GF-D8 (cell line): ENCODE results near the gene TSC1.
"Not testable (repeated sequence)": the region's sequence is repeated elsewhere in the genome, so short reads cannot be mapped to it uniquely, and the experiment has no call there.

Experiments used
- DNase-seq: peaks from one replicate; lab custom pipeline; 2025; lab: John Stamatoyannopoulos, UW

TSC1 gene

GRCh38 chr9:132976571-132976970 is 32.2 kb upstream of the TSC1 start:
- DNase-seq, result no peak

DNA sequence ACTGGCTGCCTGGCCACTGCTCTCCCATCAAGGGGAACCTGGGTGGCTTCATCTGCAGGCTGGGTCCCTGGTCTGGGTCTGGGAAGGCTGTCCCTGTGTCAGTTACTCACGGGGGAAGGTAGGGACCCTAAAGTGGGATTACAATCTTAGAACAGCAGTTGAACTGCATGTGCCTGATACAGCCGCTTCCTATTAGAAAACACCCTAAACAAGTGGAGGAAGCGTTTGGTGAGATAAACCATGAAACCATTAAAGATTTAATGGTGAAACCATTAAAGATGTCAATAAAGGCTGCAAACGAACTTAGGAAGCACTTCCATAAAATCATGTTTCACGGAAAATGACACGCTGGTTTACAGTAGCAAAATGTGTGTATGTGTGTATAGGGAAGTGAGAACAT is 31.5 kb upstream of the TSC1 start:
- no peak for DNase-seq

DNA sequence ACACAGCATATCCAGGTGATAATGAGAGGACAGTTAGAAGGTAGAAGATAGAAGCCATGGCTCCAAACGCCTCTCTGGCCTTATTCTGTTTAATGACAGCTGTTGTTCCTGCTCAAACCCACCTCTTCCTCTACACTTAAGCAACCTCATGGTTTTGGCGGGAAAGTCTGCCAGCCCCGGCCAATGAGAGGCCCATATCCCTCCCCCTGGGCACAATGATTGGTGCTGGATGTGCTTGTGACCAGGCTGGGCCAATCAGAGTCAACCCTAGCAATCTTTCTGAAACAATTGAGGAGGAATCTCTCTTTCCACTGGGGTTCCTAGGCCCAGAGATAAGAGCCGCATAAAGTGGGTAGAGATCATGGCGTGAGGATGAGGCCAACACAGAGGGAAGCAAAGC is 29.3 kb upstream of the TSC1 start:
- peak; percentile 51 for DNase-seq

- no peak for DNase-seq
Measured at GRCh38 chr9:132973166-132973565, 28.8 kb upstream of the TSC1 start.

DNA sequence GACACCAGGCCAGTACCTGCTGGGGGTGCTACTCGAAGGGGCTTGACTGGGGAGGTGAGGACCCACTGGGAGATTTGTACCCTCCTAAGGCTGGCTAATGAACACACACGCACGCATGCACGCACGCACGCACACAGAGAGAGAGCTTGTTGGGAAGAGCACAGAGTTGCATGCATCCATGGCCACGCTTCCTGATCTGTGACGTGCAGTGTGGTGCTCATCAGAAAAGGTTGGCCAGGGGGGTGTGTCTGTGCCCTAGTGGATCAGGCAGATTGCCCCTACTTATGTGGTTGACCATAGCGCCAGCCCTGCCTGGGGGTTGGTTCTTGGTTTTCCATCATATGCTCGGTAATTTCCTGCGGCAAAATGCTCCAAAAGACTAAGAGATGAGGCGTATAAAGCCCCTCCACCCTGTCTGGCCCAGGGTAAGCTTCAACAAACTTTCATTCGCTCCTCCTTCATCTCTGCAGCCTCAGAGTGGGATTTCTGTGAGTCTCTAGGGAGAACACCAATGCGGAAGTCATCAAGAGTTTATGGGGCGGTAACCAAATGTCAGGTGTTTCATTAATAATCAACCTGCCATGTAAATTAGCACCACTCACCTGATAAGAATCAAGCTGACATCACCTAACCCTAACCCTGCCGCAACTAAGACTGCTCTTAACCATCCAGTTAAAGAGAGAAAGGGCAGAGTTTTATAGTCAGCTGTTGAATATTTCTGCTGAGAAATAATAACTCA is 26.1 kb upstream of the TSC1 start:
- DNase-seq, result no peak

- DNase-seq, result no peak
Measured at GRCh38 chr9:132969783-132970182, 25.4 kb upstream of the TSC1 start.

DNA sequence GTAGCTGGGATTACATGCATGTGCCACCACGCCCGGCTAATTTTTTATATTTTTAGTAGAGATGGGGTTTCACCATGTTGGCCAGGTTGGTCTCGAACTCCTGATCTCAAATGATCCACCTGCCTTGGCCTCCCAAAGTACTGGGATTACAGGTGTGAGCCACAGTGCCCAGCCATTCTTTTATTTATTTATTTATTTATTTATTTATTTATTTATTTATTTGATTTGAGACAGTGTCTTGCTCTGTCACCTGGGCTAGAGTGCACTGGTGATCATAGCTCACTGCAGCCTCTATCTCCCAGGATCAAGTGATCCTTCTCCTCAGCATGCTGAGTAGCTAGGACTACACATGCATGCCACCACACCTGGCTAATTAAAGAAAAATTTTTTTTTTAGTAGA is 23.5 kb upstream of the TSC1 start:
- DNase-seq, result not testable (repeated sequence)

DNA sequence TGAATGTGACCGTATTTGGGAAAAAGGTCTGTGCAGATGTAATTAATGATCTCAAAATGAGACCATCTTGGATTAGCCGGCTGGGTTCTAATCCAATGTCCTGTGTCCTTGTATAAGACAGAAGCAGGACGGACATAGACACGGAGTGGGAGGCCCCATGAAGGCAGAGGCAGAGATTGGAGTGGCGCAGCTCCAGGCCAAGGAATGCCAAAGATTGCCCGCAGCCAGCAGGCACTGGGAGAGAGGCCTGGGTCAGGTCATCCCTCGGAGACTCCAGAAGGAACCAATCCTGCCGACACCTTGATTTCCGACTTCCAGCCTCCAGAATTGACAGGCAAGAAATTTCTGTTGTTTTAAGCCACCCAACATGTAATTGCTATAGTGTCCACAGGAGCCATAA is 21.1 kb upstream of the TSC1 start:
- no peak for DNase-seq

DNA sequence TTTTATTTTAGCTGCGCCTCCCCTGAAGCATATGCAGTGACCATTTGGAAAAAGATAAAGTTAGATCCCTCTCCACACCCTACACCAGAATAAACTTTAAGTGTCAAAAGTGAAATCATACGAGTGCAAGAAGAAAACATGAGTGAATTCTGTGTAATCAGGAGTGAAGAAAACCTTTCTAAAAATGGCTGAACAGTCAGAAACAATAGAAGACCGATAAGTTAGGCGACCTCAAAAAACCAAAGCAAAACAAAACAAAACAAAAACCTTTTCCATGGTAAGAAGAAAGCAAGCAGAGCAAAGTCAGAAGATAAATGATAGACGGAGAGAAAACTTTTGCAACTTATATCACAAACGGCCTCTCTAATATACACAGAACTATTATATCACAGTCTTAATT is 16.6 kb upstream of the TSC1 start:
- no peak for DNase-seq

DNA sequence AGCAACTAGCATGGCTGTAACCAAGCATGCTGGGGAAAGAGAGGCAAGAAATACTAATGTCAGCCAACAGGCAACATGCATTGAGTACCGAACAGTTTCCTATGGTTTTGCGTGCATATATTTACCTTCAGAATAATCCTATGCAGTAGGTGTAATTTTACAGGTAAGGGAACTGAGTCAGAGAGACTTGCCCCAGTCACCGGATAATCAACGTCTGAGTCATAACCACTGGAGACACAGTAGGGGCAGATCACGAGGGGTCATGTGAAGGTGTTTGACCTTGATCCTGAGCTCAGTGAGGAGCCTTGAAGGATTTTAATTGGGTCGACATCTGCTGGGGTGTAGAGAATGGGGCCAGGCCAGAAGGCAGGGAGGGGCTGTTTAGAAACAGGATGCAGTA is 13.4 kb upstream of the TSC1 start:
- DNase-seq, result no peak

- DNase-seq, result no peak
Measured at GRCh38 chr9:132955768-132956167, 11.4 kb upstream of the TSC1 start.

DNA sequence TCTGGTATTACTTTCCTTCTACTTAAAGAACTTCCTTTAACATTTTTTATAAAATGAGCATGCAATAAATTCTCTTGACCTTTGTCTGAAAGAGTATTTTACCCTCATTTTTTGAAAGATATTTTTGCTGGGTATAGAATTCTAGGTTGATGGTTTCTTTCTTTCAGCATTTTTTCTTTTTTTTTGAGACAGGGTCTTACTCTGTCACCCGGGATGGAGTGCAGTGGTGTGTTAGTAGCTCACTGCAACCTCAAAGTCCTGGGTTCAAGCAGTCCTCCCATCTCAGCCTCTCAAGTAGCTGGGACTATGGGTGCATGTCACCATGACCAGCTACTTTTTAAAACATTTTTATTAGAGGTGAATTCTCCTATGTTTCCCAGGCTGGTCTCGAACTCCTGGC is 10.7 kb upstream of the TSC1 start:
- no peak for DNase-seq

GRCh38 chr9:132949709-132950108 is 5.3 kb upstream of the TSC1 start:
- DNase-seq, result no peak

- no peak for DNase-seq
Measured at GRCh38 chr9:132948482-132949050, 4.2 kb upstream of the TSC1 start.

DNA sequence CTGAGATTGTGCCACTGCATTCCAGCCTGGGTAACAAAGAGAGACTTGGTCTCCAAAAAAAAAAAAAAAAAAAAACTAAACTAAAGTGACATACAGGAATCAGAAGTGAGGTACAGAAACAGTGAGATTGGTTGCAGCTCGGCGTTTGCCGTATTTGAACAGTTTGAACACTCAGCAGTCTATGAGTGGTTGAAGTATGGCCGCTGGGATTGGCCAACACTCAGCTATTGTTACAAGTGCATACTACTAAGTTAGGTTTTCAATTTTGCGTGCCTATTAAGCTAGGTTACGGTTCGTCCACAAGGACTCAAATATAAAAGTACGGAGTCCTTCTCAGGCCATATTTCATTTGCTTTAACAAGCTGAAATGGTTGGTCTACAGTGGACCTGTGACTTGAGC is 3.3 kb upstream of the TSC1 start:
- DNase-seq, result no peak

DNA sequence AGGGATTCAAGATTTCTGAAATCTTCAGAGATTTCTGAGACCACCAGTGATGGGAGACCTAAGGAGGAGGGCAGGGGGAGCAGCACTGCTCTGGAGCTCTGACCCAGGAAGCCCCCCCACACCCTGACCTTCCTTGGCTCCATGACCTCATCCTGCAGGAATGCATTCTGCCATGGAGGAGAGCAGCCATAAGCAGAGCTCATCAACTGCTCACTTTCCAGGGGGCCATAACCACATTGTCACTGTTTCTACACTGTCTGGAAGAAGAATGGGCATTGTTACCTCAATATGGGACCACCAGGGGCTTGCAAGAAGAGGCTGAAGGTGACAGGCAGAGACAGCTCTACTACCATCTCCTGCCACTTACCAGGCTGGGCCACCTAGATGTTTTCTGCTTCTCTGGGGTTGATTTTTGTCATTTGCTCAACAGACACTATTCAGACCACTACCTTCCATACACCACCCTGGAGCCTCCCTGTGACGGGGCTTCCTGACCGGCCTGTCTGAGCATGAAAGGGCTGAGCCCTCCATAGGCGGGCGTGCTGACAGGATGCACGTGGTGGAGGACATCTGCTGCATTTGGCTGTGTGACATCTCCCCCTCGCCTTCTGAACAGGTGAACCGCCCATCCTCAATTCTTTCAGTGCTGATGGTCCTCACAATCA is 2.3 kb upstream of the TSC1 start:
- DNase-seq, result no peak

DNA sequence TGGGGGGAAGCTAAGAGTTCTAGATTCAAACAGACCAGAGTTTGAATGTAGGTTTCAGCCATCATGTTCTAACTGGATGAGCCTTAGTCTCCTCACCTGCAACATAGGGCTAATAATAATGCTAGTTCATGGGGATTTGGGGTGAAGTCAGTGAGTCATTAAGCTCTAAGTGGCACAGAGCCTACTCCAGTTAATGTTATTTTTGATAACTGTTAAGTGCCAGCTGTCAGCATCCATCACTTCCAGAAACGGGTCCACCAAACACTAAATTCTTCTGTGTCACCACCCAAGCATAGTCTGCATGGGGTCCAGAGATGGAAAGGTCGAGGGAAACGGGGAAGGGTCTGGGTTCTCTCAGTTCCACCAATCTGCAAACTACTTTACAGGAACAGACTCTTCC is 1.8 kb upstream of the TSC1 start:
- DNase-seq, result no peak

DNA sequence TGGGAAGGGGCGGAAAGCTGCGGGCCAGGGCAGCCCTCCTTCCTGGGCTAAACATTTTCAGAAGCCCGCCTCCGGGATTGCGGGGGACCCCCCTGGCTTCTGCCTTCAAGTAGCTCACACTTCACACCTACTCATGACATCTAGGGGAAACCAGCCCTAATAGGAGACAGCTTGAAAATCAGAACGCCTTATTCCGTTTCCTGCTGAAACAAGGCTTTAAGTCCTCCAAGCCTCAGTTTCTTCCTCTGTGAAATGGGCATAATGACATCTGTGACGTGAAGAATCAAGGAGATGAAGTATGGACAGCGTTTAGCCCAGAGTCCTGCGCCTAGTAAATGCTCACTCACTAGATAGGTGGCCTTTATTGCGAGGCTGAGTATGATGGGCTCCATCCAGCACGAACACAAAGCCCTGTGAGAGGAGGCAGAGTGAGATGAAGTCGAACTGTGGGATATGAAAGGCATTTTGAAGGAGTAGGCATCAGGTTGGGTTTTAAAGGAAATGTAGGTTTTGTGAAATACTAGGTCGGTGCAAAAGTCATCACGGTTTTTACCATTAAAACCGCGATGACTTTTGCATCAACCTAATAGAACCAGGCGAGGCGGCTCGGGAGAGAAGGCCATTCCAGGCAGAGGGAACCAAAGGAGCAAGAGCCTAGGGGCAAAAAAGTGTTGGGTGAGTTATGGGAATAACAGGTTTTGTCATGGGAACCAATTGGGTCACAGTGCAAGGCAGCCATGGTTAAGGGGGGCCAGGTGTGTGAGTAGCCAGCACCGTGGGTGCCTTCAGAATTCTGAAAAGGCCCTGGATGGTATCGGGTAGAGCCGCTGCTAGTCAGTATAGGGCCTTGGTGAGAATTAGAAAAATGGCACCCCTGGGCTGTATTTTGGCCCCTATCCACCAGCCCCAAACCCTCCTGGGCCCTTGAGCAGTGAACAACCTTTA is 1.0 kb upstream of the TSC1 start:
- no peak for DNase-seq

DNA sequence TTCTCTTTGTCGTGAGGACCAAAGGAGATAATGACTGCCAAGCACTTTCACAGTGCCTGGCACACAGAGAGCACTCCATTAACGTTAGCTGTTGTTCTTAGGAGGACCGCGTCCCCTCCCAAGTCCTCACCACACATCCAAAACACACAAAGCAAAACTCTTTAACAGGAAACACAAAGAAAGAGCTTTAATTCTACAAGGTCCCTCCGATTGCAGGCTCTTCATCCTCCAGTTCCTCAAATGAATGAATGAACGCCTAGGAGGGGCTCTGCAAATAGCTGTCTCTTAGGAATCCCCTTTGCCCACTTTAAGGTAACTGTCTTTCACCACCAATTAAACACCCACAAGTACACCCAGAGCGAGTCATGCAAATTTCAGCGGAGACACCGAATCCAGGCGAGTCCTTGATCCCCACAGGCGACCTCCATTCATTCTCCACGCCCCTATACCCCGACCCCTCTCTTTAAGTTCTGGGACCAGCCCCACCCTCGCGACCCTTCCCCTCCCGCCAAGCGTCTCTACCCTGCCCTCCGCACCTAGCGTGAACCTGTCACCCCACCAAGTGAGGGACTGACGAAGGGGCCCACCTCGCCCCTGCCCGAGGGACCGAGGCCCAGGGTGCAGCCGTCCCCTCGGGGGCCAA is 644 bp downstream of the TSC1 start:
- no peak for DNase-seq

GRCh38 chr9:132942541-132943182 is 1.8 kb downstream of the TSC1 start:
- DNase-seq, result peak; percentile 32

DNA sequence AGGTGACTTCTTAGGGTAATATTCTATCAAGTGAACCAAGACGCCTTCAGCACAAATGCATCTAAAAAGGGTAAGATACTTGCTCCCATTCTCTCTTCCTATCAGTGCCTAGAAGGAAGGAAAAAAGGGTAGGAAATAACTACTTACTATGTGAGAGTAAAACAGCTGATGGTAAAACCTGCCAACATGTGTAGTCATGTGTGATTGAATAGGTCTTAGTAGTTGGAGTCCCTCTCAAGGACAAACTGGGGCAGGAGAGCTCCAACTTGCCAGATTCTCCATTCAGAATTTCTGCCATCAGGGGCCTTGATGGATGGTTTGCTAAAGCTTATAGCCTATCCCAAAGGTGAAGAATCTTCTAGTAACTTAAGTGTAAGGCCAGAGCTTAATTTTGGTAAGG is 5.2 kb downstream of the TSC1 start:
- no peak for DNase-seq
